GM10847 (cell line): ENCODE data around the gene TRIM26.

ENCODE experiments used
- POLR2A ChIP-seq: IDR thresholded peaks from 2 replicates; pipeline ENCODE4 v1.6.1; 2011; ENCODE audit not compliant: insufficient read length; ENCODE audit errors: extremely low read depth

The TRIM26 gene

GRCh38 chr6:30213667-30213956 lies 406 bp upstream of the TRIM26 start:
- TF ChIP-seq POLR2A = no peak

DNA sequence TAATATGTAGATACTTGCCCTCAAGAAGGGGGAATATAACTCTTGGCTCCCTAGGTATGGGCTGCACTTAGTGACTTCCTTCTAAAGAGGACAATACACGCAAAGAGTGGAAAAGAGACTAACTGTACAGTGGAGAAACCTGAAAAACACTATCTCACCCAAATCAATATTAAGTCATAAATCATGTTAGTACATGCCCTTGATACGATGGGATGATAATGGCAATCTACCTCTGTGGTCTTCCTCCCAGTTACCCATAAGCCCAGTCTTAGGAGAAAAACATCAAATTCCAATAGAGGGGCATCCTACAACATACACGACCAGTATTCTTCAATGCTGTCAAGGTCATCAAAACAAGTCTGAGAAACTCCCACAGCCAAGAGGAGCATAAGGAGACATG lies 1.3 kb downstream of the TRIM26 start:
- TF ChIP-seq POLR2A = no peak

DNA sequence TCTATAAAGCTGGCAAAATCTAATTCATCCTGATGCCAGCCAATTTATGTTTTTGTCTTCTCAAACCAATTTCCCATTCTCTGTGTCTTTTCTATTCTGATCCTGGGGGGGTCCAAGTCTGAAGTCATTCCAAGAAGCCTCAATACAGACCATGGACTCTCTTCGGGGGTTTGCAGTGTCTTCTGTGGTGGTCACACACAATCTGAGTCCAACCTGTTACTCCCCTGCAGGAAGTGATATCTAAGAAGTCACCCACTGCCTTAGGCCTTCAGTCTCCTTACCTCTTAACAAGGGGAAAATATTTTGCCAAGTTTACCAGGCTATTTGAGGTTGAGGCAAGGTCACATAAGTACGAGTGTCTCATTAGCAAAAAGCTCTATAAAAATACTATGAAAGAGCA lies 1.9 kb downstream of the TRIM26 start:
- no peak for TF ChIP-seq POLR2A

DNA sequence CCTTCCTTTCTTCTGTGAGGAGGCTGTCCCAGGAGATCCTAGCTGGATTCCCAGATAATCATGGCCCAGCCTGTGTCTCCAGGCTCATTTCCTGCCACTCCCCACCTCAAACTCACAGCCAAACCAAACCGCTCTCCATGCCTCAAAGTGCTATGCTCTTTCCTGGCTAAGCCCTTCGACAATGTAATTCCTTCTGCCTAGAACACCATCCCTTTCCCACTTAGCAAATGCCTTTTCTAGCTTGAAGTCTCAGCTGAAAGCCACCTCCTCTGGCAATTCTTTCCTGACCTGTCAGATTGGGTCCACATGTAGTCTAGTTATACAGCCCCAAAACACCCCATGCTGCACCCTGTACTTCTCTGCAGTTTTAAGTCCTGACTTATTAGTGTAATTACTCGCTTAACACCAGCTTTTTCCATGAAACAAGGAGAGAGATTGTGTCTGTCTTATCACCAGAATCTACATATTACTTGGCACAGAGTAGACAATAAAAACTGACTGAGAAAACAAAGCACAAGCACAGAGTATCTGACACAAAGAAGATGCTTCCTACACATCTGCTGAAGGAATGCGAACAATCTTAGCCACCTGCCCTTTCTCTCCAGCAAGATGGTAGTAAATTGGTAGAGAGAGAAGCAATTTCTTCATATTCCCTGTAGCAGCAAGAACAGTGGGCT lies 5.4 kb downstream of the TRIM26 start:
- TF ChIP-seq POLR2A = no peak

DNA sequence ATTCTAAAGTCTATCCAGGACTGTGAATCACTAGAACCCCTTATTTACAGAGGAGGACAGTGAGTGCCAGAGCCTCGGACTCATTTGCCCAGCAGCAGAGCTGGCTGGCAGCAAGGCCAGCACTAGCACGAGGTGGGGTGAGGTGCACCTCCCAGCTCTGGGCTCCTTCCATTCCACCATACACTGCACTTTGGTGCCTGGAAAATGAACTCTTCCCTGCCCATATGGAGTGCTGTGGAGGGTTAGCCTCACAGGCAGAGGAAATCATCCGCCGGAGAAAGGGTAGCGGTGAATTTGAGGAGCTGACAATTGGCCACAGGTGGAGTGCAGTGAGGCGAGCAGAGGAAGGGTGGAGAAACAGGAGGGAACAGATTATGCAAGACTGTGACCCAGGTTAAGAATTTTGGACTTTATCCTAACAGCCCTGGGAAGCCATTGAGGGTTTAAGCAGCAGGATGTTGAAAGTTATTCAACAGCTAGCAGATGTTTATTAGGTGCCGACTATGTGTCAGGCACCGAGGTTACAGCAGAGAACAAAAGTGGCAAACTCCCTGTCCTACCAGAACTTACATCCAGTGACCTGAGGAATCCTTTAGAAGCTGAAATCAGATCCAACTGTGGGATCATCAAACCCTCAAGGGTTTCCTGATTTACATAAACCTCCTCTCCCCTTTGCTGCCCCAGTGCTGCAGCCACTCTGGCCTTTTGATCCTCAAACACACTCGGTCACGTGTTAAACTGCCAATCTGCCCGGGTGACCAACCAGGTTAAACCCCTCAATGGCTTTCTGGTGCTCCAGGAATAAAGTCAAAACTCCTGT lies 6.2 kb downstream of the TRIM26 start:
- TF ChIP-seq POLR2A = no peak

GRCh38 chr6:30206152-30206551 lies 7.1 kb downstream of the TRIM26 start:
- TF ChIP-seq POLR2A = no peak

GRCh38 chr6:30204116-30204515 lies 9.1 kb downstream of the TRIM26 start:
- no peak for TF ChIP-seq POLR2A

- no peak for TF ChIP-seq POLR2A
Observed at GRCh38 chr6:30202366-30202765, 10.8 kb downstream of the TRIM26 start.

GRCh38 chr6:30200551-30201281 lies 12.5 kb downstream of the TRIM26 start:
- TF ChIP-seq POLR2A = no peak

DNA sequence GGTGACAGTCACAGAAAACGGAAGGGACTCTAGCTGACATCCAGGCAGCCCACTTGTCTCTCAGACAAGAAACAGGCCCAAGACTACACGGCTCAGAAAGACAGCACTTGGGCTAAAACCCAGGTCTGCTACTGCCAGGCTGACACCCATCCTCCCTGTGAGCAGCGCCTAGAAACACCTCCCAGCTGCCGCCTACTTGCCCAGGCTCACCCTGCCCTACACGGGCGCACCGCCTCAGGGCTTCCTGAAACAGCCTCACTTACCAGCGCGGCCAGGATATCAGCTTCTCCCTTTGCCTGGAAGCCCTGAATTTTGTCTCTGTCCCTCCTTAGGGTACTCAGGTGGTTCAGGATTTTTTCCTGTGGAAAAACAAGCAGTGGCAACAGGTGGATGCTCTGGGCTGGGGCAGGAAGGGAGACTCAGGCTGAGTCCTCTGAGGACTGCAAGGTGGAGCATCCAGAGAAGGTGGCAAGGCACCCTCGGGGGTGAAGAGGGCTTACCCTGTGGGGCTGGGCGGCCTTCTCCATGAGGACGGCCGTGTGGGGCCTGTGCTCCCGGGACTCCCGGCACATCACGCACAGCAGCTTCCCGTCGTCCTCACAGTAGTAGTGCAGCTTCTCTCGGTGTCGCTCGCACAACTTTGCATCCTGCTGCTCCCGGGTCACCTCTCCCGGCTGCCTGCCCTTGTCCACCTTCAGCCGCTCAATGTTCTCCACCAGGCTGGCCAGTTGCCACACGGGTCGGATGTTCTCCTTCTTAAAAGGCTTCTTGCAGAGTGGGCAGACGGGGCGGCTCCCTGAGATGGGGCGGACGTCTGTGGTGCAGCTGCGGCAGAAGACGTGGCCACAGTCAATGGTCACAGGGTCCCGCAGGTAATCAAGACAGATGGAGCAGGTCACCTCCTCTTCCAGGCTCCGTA lies 14.8 kb downstream of the TRIM26 start:
- no peak for TF ChIP-seq POLR2A

- no peak for TF ChIP-seq POLR2A
Observed at GRCh38 chr6:30196376-30196775, 16.8 kb downstream of the TRIM26 start.

GRCh38 chr6:30195951-30196350 lies 17.3 kb downstream of the TRIM26 start:
- TF ChIP-seq POLR2A = no peak

DNA sequence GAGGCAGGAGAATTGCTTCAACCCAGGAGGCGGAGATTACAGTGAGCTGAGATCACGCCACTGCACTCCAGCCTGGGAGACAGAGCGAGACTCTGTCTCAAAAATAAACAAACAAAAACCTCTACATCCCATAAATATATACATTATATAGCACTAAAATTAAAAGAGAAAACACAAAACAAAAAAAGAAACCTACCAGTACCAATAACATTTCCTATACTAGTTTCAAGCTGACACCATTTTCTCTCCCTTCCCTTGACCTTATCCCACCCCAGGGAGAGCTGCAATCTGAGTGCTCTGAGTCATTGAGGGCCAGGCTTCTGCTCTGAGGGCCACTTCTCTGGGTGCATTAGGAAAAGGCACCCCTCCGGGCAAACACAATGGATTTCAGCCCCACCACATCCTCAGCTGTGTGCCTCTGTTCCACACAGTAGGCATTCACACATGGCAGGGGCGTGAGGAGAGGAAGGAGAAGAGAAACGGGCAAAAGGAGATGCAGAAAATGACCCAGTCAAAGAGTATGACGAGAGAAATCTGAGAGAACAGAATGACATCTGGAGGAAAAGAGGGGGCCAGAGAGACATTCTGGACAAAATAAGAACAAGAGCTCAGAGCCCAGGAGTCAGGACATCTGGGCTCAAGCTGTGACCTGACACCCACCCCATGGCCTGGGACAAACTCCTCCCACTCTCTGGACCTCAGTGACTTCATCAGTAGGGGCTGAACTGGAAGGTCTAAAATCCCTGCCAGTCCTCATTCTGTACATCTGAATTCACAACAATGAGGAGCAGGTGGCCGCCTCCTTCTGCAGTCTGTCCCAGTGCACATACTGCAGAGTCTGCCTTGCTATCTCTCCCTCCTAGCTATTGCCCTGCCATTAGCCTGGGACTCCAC lies 18.2 kb downstream of the TRIM26 start:
- no peak for TF ChIP-seq POLR2A

- TF ChIP-seq POLR2A = no peak
Observed at GRCh38 chr6:30192076-30192475, 21.1 kb downstream of the TRIM26 start.
